ENCODE data around the gene RASSF3.
"Not testable (repeated sequence)": the region's sequence is repeated elsewhere in the genome, so short reads cannot be mapped to it uniquely, and the experiment has no call there.

Gene RASSF3

GRCh38 chr12:64574837-64575236, 35.5 kb upstream of the RASSF3 start:
- no peaks in the 10 kb centered on the region for H3K36me3 ChIP-seq (ENCODE audit: control insufficient read depth in 1 of 2, insufficient read depth in 2 of 2, low read length in 2 of 2)
- H3K27me3 ChIP-seq (ENCODE audit: control insufficient read depth in 1 of 2, insufficient read depth in 2 of 2, low read length in 2 of 2) = no peaks in the 10 kb centered on the region
- peaks cover 0 to 7% of the 10 kb centered on the region in 2 donors for H3K4me1 ChIP-seq (ENCODE audit: control insufficient read depth in 1 of 2, insufficient read depth in 2 of 2, low read length in 2 of 2)
- H3K9ac ChIP-seq (ENCODE audit: low read depth in 1 of 2, low read length in 2 of 2) = no peak overlapping the region
- no peak overlapping the region for H3K4me3 ChIP-seq (ENCODE audit: low read depth in 1 of 2, low read length in 2 of 2)
- peaks cover 7 to 11% of the 10 kb centered on the region in 2 donors for H3K9me3 ChIP-seq (ENCODE audit: control insufficient read depth in 1 of 2, low read length in 2 of 2)
- no peak overlapping the region for H3K27ac ChIP-seq (ENCODE audit: low read depth, low read length)

GRCh38 chr12:64577046-64577445, 33.2 kb upstream of the RASSF3 start:
- Histone ChIP-seq H3K36me3 (ENCODE audit: control insufficient read depth in 1 of 2, insufficient read depth in 2 of 2, low read length in 2 of 2) (no peaks in the 10 kb centered on the region), H3K27ac (ENCODE audit: low read depth, low read length) (no peak overlapping the region), H3K27me3 (ENCODE audit: control insufficient read depth in 1 of 2, insufficient read depth in 2 of 2, low read length in 2 of 2) (no peaks in the 10 kb centered on the region), H3K9ac (ENCODE audit: low read depth in 1 of 2, low read length in 2 of 2) (no peak overlapping the region), H3K4me3 (ENCODE audit: low read depth in 1 of 2, low read length in 2 of 2) (no peak overlapping the region), H3K9me3 (ENCODE audit: control insufficient read depth in 1 of 2, low read length in 2 of 2) (peaks cover 7 to 11% of the 10 kb centered on the region in 2 donors), H3K4me1 (ENCODE audit: control insufficient read depth in 1 of 2, insufficient read depth in 2 of 2, low read length in 2 of 2) (no peaks in the 10 kb centered on the region)

- Histone ChIP-seq H3K4me1 (ENCODE audit: control insufficient read depth in 1 of 2, insufficient read depth in 2 of 2, low read length in 2 of 2) (peaks cover under 1 to 2% of the 10 kb centered on the region in 2 donors), H3K4me3 (ENCODE audit: low read depth in 1 of 2, low read length in 2 of 2) (no peak overlapping the region), H3K27ac (ENCODE audit: low read depth, low read length) (no peak overlapping the region), H3K27me3 (ENCODE audit: control insufficient read depth in 1 of 2, insufficient read depth in 2 of 2, low read length in 2 of 2) (no peaks in the 10 kb centered on the region), H3K9ac (ENCODE audit: low read depth in 1 of 2, low read length in 2 of 2) (no peak overlapping the region), H3K9me3 (ENCODE audit: control insufficient read depth in 1 of 2, low read length in 2 of 2) (peaks cover 7 to 11% of the 10 kb centered on the region in 2 donors), H3K36me3 (ENCODE audit: control insufficient read depth in 1 of 2, insufficient read depth in 2 of 2, low read length in 2 of 2) (no peaks in the 10 kb centered on the region)
Measured at GRCh38 chr12:64578566-64578965, 31.7 kb upstream of the RASSF3 start.

- Histone ChIP-seq H3K4me1 (ENCODE audit: control insufficient read depth in 1 of 2, insufficient read depth in 2 of 2, low read length in 2 of 2) (peaks cover 5 to 6% of the 10 kb centered on the region in 2 donors), H3K27me3 (ENCODE audit: control insufficient read depth in 1 of 2, insufficient read depth in 2 of 2, low read length in 2 of 2) (no peaks in the 10 kb centered on the region), H3K9me3 (ENCODE audit: control insufficient read depth in 1 of 2, low read length in 2 of 2) (no peaks in the 10 kb centered on the region), H3K4me3 (ENCODE audit: low read depth in 1 of 2, low read length in 2 of 2) (no peak overlapping the region), H3K27ac (ENCODE audit: low read depth, low read length) (no peak overlapping the region), H3K9ac (ENCODE audit: low read depth in 1 of 2, low read length in 2 of 2) (no peak overlapping the region), H3K36me3 (ENCODE audit: control insufficient read depth in 1 of 2, insufficient read depth in 2 of 2, low read length in 2 of 2) (no peaks in the 10 kb centered on the region)
Measured at GRCh38 chr12:64580681-64581080, 29.6 kb upstream of the RASSF3 start.

GRCh38 chr12:64582114-64582513, 28.2 kb upstream of the RASSF3 start:
- no peak overlapping the region for H3K9ac ChIP-seq (ENCODE audit: low read depth in 1 of 2, low read length in 2 of 2)
- no peak overlapping the region for H3K27ac ChIP-seq (ENCODE audit: low read depth, low read length)
- peaks cover 5 to 6% of the 10 kb centered on the region in 2 donors for H3K4me1 ChIP-seq (ENCODE audit: control insufficient read depth in 1 of 2, insufficient read depth in 2 of 2, low read length in 2 of 2)
- no peak overlapping the region for H3K4me3 ChIP-seq (ENCODE audit: low read depth in 1 of 2, low read length in 2 of 2)
- no peaks in the 10 kb centered on the region for H3K27me3 ChIP-seq (ENCODE audit: control insufficient read depth in 1 of 2, insufficient read depth in 2 of 2, low read length in 2 of 2)
- H3K36me3 ChIP-seq (ENCODE audit: control insufficient read depth in 1 of 2, insufficient read depth in 2 of 2, low read length in 2 of 2) = no peaks in the 10 kb centered on the region
- H3K9me3 ChIP-seq (ENCODE audit: control insufficient read depth in 1 of 2, low read length in 2 of 2) = no peaks in the 10 kb centered on the region

GRCh38 chr12:64582862-64583261, 27.4 kb upstream of the RASSF3 start:
- peaks cover 5 to 6% of the 10 kb centered on the region in 2 donors for H3K4me1 ChIP-seq (ENCODE audit: control insufficient read depth in 1 of 2, insufficient read depth in 2 of 2, low read length in 2 of 2)
- no peaks in the 10 kb centered on the region for H3K9me3 ChIP-seq (ENCODE audit: control insufficient read depth in 1 of 2, low read length in 2 of 2)
- no peak overlapping the region for H3K4me3 ChIP-seq (ENCODE audit: low read depth in 1 of 2, low read length in 2 of 2)
- H3K36me3 ChIP-seq (ENCODE audit: control insufficient read depth in 1 of 2, insufficient read depth in 2 of 2, low read length in 2 of 2) = no peaks in the 10 kb centered on the region
- H3K27me3 ChIP-seq (ENCODE audit: control insufficient read depth in 1 of 2, insufficient read depth in 2 of 2, low read length in 2 of 2) = no peaks in the 10 kb centered on the region
- H3K9ac ChIP-seq (ENCODE audit: low read depth in 1 of 2, low read length in 2 of 2) = no peak overlapping the region
- no peak overlapping the region for H3K27ac ChIP-seq (ENCODE audit: low read depth, low read length)

- not testable (repeated sequence) for H3K27me3 ChIP-seq (ENCODE audit: control insufficient read depth in 1 of 2, insufficient read depth in 2 of 2, low read length in 2 of 2); H3K4me1 ChIP-seq (ENCODE audit: control insufficient read depth in 1 of 2, insufficient read depth in 2 of 2, low read length in 2 of 2); H3K27ac ChIP-seq (ENCODE audit: low read depth, low read length); H3K36me3 ChIP-seq (ENCODE audit: control insufficient read depth in 1 of 2, insufficient read depth in 2 of 2, low read length in 2 of 2); H3K9me3 ChIP-seq (ENCODE audit: control insufficient read depth in 1 of 2, low read length in 2 of 2); H3K9ac ChIP-seq (ENCODE audit: low read depth in 1 of 2, low read length in 2 of 2)
- peak overlapping the region; percentile 5 to 31 for H3K4me3 ChIP-seq (ENCODE audit: low read depth in 1 of 2, low read length in 2 of 2)
Measured at GRCh38 chr12:64583395-64583770, 26.9 kb upstream of the RASSF3 start.

GRCh38 chr12:64583771-64584421, 26.4 kb upstream of the RASSF3 start:
- Histone ChIP-seq H3K4me1 (ENCODE audit: control insufficient read depth in 1 of 2, insufficient read depth in 2 of 2, low read length in 2 of 2) (peaks cover 5 to 6% of the 10 kb centered on the region in 2 donors), H3K4me3 (ENCODE audit: low read depth in 1 of 2, low read length in 2 of 2) (peak overlapping the region; percentile 5 to 31), H3K27ac (ENCODE audit: low read depth, low read length) (no peak overlapping the region), H3K27me3 (ENCODE audit: control insufficient read depth in 1 of 2, insufficient read depth in 2 of 2, low read length in 2 of 2) (no peaks in the 10 kb centered on the region), H3K9me3 (ENCODE audit: control insufficient read depth in 1 of 2, low read length in 2 of 2) (no peaks in the 10 kb centered on the region), H3K9ac (ENCODE audit: low read depth in 1 of 2, low read length in 2 of 2) (no peak overlapping the region), H3K36me3 (ENCODE audit: control insufficient read depth in 1 of 2, insufficient read depth in 2 of 2, low read length in 2 of 2) (no peaks in the 10 kb centered on the region)

GRCh38 chr12:64585104-64585503, 25.2 kb upstream of the RASSF3 start:
- no peak overlapping the region for H3K27ac ChIP-seq (ENCODE audit: low read depth, low read length)
- H3K4me3 ChIP-seq (ENCODE audit: low read depth in 1 of 2, low read length in 2 of 2) = no peak overlapping the region
- H3K9ac ChIP-seq (ENCODE audit: low read depth in 1 of 2, low read length in 2 of 2) = no peak overlapping the region
- H3K9me3 ChIP-seq (ENCODE audit: control insufficient read depth in 1 of 2, low read length in 2 of 2) = no peaks in the 10 kb centered on the region
- no peaks in the 10 kb centered on the region for H3K27me3 ChIP-seq (ENCODE audit: control insufficient read depth in 1 of 2, insufficient read depth in 2 of 2, low read length in 2 of 2)
- peaks cover 5 to 6% of the 10 kb centered on the region in 2 donors for H3K4me1 ChIP-seq (ENCODE audit: control insufficient read depth in 1 of 2, insufficient read depth in 2 of 2, low read length in 2 of 2)
- H3K36me3 ChIP-seq (ENCODE audit: control insufficient read depth in 1 of 2, insufficient read depth in 2 of 2, low read length in 2 of 2) = no peaks in the 10 kb centered on the region

- H3K9me3 ChIP-seq (ENCODE audit: control insufficient read depth in 1 of 2, low read length in 2 of 2) = no peaks in the 10 kb centered on the region
- H3K27ac ChIP-seq (ENCODE audit: low read depth, low read length) = no peak overlapping the region
- peaks cover 5 to 6% of the 10 kb centered on the region in 2 donors for H3K4me1 ChIP-seq (ENCODE audit: control insufficient read depth in 1 of 2, insufficient read depth in 2 of 2, low read length in 2 of 2)
- no peak overlapping the region for H3K4me3 ChIP-seq (ENCODE audit: low read depth in 1 of 2, low read length in 2 of 2)
- no peaks in the 10 kb centered on the region for H3K36me3 ChIP-seq (ENCODE audit: control insufficient read depth in 1 of 2, insufficient read depth in 2 of 2, low read length in 2 of 2)
- no peak overlapping the region for H3K9ac ChIP-seq (ENCODE audit: low read depth in 1 of 2, low read length in 2 of 2)
- H3K27me3 ChIP-seq (ENCODE audit: control insufficient read depth in 1 of 2, insufficient read depth in 2 of 2, low read length in 2 of 2) = no peaks in the 10 kb centered on the region
Measured at GRCh38 chr12:64587447-64587846, 22.8 kb upstream of the RASSF3 start.

Data from duodenal mucosa (tissue), 2 donors.